Body of pancreas (tissue), 4 donors: ENCODE measurements around the gene GALNT9. TPM values are rescaled to one million over a fixed set of nuclear protein-coding genes. Genes with fewer than 3 reads are reported as not detected.

Experiments
- ATAC-seq: fragments of 150-250 bp; one replicate; pipeline ENCODE4 v1.9.1; 2016
- DNase-seq, 4 donors: peaks; one replicate each; pipeline ENCODE4 v3.0.0-alpha.2; 2019
- H3K27ac ChIP-seq, 4 donors: fragments of 200-600 bp; sonication (generic); 1 replicate in 3 of 4; 2 replicates in 1 of 4; pipeline versions ENCODE4 v1.5.1 to v1.6.1; 2016 to 2019; ENCODE audit warnings: mild to moderate bottlenecking in 1 of 4, mixed read lengths in 1 of 4, moderate library complexity in 1 of 4
- H3K27me3 ChIP-seq, 2 donors: fragments of 200-600 bp; sonication (generic); one replicate each; pipeline ENCODE4 v1.6.0; 2016; ENCODE audit warnings: mild to moderate bottlenecking in 1 of 2
- H3K36me3 ChIP-seq, 2 donors: fragments of 200-600 bp; sonication (generic); replicated peaks in 1 of 2; 2 replicates each; pipeline ENCODE4 v1.5.1; 2016; ENCODE audit warnings: low read depth in 2 of 2; ENCODE audit not compliant: insufficient read depth in 1 of 2
- H3K4me1 ChIP-seq: fragments of 200-600 bp; sonication (generic); one replicate; pipeline ENCODE4 v1.6.0; 2016
- H3K4me3 ChIP-seq, 2 donors: fragments of 200-600 bp; sonication (generic); 1 replicate in 1 of 2; 2 replicates in 1 of 2; pipeline ENCODE4 v1.5.1; 2016 to 2019
- H3K9me3 ChIP-seq, 3 donors: fragments of 200-600 bp; sonication (generic); 1 replicate in 2 of 3; 2 replicates in 1 of 3; pipeline ENCODE4 v1.5.1; 2016
- POLR2A ChIP-seq, 3 donors: fragments of 450-650 bp; IDR thresholded peaks; one replicate each; pipeline ENCODE4 v1.6.1; 2016; ENCODE audit warnings: antibody characterized with exemption in 3 of 3, mild to moderate bottlenecking in 2 of 3
- WGBS, 2 donors: methylation state at CpG; one replicate each; pipeline ENCODE4 v1.1.5; 2017; 5-methylcytosine and 5-hydroxymethylcytosine counted together
- intact Hi-C: fragments of 100-400 bp; cut with DNase I; formaldehyde crosslinking; loops from one replicate; pipeline ENCODE4 v1.15.1; 2023
- total RNA-seq, 2 donors: library from RNA; depleted of rRNA; stranded (reverse); fragments of >200 nt; gene quantifications; one replicate each; pipeline ENCODE4 v1.1.0, GENCODE V29; 2016
- TF ChIP-seq, protein P1 (sequence below), 7 experiments: fragments of 450-650 bp in 4 of 7; fragments of 200-600 bp in 3 of 7; sonication (generic) in 3 of 7; IDR thresholded peaks; one replicate each; pipeline ENCODE4 v1.5.1; 2016 to 2019; ENCODE audit warnings: antibody characterized with exemption in 7 of 7

GALNT9 gene
- total RNA-seq, 2 donors from 2014 or later = not detected

DNA sequence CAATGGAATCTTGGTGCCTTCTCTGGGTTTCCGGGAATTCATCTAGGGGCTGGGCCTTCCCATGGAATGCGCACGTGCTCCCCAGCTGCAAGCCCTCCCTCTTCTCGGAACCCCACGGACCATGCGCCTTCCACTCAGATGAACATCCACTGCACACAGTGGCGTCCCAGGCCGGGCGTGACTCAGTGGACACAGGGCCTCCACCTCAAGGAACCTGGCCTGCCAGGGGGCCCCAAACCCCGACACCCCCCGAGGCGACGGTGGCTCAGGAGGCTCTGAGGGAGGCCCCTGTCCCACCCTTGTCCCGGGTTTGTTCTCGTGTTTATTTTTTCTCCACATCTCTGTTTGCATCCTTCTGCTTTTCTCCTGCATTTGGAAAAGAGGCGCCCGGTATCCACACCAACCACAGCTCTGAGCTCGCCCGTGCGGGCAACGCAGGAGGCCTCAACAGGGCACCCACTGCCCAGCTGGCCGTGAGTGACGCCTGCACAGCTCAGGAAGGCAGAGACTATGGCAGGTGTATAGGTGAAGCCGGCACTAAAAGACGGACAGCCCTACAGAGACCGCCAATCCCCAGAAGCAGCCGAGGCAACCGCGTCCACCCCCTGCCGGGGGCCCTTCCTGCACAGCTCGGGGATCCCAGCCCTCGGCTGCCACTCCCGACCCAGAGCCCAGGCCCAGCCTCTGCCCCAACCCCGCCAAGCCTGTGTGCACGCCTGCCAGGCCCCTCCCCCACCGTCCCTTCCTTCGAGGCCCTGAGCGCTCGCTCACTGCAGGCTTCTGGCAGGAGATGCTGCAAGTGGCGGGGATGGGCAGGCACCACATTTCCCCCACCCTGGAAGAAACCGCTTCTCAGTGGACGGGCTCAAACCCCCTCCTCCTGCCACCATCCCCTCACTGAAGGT lies 23.8 kb upstream of the GALNT9 start:
- intact Hi-C loops = no loop called here
- H3K27me3 ChIP-seq = no peaks in the 10 kb centered on the region
- WGBS, 2 donors = 57 to 62% methylated on average over 25 to 42 of the region's 42 CpGs
- H3K4me3 ChIP-seq = no peak overlapping the region
- TF ChIP-seq, protein P1, sequence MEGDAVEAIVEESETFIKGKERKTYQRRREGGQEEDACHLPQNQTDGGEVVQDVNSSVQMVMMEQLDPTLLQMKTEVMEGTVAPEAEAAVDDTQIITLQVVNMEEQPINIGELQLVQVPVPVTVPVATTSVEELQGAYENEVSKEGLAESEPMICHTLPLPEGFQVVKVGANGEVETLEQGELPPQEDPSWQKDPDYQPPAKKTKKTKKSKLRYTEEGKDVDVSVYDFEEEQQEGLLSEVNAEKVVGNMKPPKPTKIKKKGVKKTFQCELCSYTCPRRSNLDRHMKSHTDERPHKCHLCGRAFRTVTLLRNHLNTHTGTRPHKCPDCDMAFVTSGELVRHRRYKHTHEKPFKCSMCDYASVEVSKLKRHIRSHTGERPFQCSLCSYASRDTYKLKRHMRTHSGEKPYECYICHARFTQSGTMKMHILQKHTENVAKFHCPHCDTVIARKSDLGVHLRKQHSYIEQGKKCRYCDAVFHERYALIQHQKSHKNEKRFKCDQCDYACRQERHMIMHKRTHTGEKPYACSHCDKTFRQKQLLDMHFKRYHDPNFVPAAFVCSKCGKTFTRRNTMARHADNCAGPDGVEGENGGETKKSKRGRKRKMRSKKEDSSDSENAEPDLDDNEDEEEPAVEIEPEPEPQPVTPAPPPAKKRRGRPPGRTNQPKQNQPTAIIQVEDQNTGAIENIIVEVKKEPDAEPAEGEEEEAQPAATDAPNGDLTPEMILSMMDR (IDR thresholded peaks at IDR 0.05) = no peak
- no peak for TF ChIP-seq POLR2A (IDR thresholded peaks at IDR 0.05)
- H3K4me1 ChIP-seq = no peaks in the 10 kb centered on the region
- ATAC-seq (no peak), DNase-seq (no peak)
- no peaks in the 10 kb centered on the region for H3K36me3 ChIP-seq
- H3K27ac ChIP-seq = no peak overlapping the region
- H3K9me3 ChIP-seq = no peaks in the 10 kb centered on the region

DNA sequence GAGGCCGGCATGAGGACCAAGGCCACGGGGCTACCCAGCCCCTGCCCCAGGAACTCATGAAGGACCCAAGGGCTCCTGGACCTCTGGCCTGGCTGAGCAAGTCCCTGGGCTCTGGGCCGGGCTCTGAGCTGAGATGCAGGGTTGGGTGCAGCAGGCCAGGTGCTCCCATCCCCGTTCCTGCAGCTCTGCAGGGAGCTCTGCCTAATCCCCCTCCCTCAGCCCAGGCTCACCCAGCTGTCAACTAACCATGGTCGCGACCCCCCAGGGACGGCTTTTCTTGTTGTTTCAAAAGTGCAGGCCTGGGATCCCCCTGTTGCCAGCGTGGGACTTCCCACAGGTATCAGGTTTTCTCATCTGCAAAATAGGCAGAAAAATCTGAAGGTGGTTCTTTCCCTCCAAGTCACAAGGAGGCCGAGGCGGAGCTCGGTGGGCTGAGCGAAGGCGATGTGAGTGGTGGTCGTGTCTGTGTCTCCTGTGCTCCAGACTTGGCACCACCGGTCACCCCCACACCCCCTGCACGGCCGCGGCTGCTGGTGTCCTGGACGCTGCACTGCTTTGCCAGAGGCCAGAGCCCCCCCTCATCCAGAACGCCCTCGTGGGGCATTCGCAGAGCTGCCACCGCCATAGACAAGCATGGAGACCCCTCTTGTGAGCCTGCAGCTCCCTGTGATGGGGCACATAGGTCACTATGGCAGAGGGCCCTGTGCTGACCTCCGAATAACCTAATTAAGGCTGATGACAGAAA lies 22.5 kb upstream of the GALNT9 start:
- Histone ChIP-seq H3K4me3 (no peak overlapping the region), H3K4me1 (no peaks in the 10 kb centered on the region), H3K9me3 (no peaks in the 10 kb centered on the region), H3K36me3 (no peaks in the 10 kb centered on the region), H3K27me3 (no peaks in the 10 kb centered on the region), H3K27ac (no peak overlapping the region)
- no peak for TF ChIP-seq POLR2A (IDR thresholded peaks at IDR 0.05)
- TF ChIP-seq, protein P1 (IDR thresholded peaks at IDR 0.05) = no peak
- no peak for DNase-seq
- WGBS, 2 donors = 69 to 82% methylated on average over 18 to 22 of the region's 24 CpGs
- intact Hi-C loops = no loop called here
- ATAC-seq = no peak

DNA sequence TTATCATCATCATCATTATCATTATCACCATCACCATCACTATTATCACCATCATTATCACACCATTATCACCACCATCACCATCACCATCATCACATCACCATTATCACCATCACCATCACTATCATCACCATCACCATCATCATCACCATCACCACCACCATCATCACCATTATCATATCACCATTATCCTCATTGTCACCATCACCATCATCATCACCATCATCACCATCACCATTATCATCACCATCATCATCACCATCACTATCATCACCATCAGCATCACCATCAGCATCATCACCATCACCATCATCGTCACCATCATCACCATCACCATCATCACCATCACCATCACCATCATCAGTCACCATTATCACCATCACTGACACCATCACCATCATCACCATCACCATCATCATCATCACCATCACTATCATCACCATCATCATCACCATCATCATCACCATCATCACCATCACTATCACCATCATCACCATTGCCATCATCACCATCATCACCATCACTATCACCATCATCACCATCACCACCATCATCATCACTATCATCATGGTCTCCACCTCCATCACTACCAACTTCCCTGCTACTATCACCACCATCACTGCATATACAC lies 20.2 kb upstream of the GALNT9 start:
- WGBS, 2 donors = 64 to 74% methylated on average over 1 of the region's 1 CpG
- Histone ChIP-seq H3K4me1 (no peaks in the 10 kb centered on the region), H3K27ac (no peak overlapping the region), H3K4me3 (no peak overlapping the region), H3K27me3 (no peaks in the 10 kb centered on the region), H3K36me3 (no peaks in the 10 kb centered on the region), H3K9me3 (no peaks in the 10 kb centered on the region)
- no peak for DNase-seq
- intact Hi-C loops = no loop called here
- ATAC-seq = no peak
- TF ChIP-seq, protein P1 (IDR thresholded peaks at IDR 0.05) = no peak

DNA sequence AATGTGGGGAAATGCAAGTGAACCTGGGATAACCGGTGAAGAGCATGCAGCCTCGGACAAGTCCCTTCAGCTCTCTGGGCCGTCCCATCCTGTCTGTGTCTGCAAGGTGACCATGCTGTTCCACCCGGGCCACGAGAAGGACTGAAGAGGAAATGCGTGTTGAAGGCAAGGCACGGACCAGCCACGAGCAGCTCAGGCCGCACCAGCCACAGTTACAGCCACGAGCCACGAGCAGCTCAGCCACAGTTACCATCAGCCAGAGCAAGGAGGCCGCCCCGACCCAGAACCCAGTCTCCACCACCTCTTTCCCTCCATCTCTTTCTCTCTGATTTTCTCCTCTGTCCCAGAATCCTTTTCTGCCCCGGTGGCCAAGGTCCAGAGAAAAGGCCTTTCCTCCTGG lies 18.8 kb upstream of the GALNT9 start:
- TF ChIP-seq POLR2A (IDR thresholded peaks at IDR 0.05) = no peak
- TF ChIP-seq, protein P1 (IDR thresholded peaks at IDR 0.05) = no peak
- H3K4me1 ChIP-seq = no peaks in the 10 kb centered on the region
- DNase-seq = no peak
- no peaks in the 10 kb centered on the region for H3K36me3 ChIP-seq
- H3K27me3 ChIP-seq = no peaks in the 10 kb centered on the region
- no peak for ATAC-seq
- no peak overlapping the region for H3K4me3 ChIP-seq
- no peak overlapping the region for H3K27ac ChIP-seq
- WGBS, 2 donors = 79 to 80% methylated on average over 14 of the region's 14 CpGs
- intact Hi-C loops = no loop called here
- no peaks in the 10 kb centered on the region for H3K9me3 ChIP-seq
